H1 (cell line): ENCODE results near the gene ARHGAP23. TPM values are rescaled to one million over a fixed set of nuclear protein-coding genes. Genes with fewer than 3 reads are reported as not detected.

ENCODE experiments used
- CHD2 ChIP-seq: IDR thresholded peaks from 2 replicates; pipeline ENCODE4 v1.6.1; 2012; ENCODE audit warnings: low read length, improper control_type of control experiment
- EGR1 ChIP-seq: IDR thresholded peaks from 2 replicates; pipeline ENCODE4 v1.6.1; 2011; ENCODE audit warnings: low read depth, low read length, borderline replicate concordance
- HDAC6 ChIP-seq: IDR thresholded peaks from one replicate; pipeline ENCODE4 v1.7.1; 2012; ENCODE audit warnings: low read depth, mild to moderate bottlenecking, inconsistent platforms, low read length, moderate library complexity
- RAD21 ChIP-seq, 2 experiments: IDR thresholded peaks in 1 of 2; conservative IDR thresholded peaks in 1 of 2; 2 replicates each; pipeline ENCODE4 v1.6.1; 2011; ENCODE audit warnings: low read depth in 2 of 2, low read length in 2 of 2, improper control_type of control experiment in 1 of 2, inconsistent platforms in 1 of 2, mild to moderate bottlenecking in 1 of 2, moderate library complexity in 1 of 2
- RBBP5 ChIP-seq: IDR thresholded peaks from 2 replicates; pipeline ENCODE4 v1.7.1; 2012; ENCODE audit warnings: low read depth, mild to moderate bottlenecking, inconsistent platforms, low read length, moderate library complexity, borderline replicate concordance
- SIX5 ChIP-seq: IDR thresholded peaks from 2 replicates; pipeline ENCODE4 v1.6.1; 2011; ENCODE audit warnings: mild to moderate bottlenecking, low read depth, low read length
- SP2 ChIP-seq: IDR thresholded peaks from 2 replicates; pipeline ENCODE4 v1.6.1; 2012; ENCODE audit warnings: mild to moderate bottlenecking, low read length, inconsistent platforms
- TBP ChIP-seq: IDR thresholded peaks from 2 replicates; pipeline ENCODE4 v1.6.1; 2011; ENCODE audit warnings: low read depth, low read length, improper control_type of control experiment
- polyA plus RNA-seq, 7 experiments: library from polyadenylated mRNA; depleted of rRNA in 3 of 7; stranded (reverse) in 5 of 7; unstranded in 2 of 7; fragments of >200 nt in 5 of 7; fragments of 200-250 nt in 2 of 7; gene quantifications; 1 replicate in 5 of 7; 2 replicates in 1 of 7; 4 replicates in 1 of 7; pipeline versions ENCODE4 v1.2.1 to v1.2.3, GENCODE V29; 2011 to 2013; ENCODE audit warnings: missing spikeins in 2 of 7, mixed read lengths in 2 of 7
- total RNA-seq: library from RNA; stranded (reverse); fragmentation: NEBNext Ultra II Directional; extraction: Animal tissue kit (Norgen Biotek cat#: 25700); gene quantifications from 2 replicates; pipeline ENCODE4 v1.2.1, GENCODE V29; 2021

ARHGAP23 gene
- total and polyA plus RNA-seq, 2 of the 8 experiments (the other 6 are each of a cell fraction or from before 2014, with no cell fraction given), result 16.3 to 107 TPM

DNA sequence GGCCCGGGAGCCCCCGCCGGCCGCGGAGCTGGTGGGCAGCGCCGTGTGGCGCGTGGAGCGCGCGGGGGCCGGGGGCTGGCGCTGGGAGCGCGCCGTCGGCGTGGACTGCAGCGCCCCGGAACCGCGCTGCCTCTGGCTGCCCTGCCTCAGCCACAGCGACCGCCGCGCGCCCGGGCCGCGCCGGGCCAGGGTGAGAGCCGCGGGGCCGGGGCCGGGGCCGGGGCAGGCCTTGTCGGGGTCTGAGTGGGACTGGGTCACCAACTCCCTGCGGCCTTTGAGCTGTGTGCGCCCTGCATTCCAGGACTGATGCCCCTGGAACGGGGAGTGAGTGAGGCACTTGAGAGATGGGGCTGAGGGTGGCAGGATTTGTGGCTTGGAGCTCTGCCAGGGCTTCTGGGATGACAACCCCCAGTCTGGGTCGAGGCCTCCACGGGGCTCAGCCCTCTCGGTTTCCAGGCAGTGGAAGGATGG lies 25.7 kb downstream of the ARHGAP23 start (continued):
- TF ChIP-seq SP2 (no peak), HDAC6 (no peak), CHD2 (no peak), SIX5 (no peak), RBBP5 (no peak), EGR1 (no peak), TBP (no peak), RAD21 (IDR thresholded peaks at IDR 0.05 in 1 of 2, conservative IDR thresholded peaks at IDR 0.05 in 1 of 2; ENCODE audit: low read depth in 2 of 2, low read length in 2 of 2) (no peak)
